ENCODE measurements around the gene BEST1. TPM values are rescaled to one million over a fixed set of nuclear protein-coding genes. Genes with fewer than 3 reads are reported as not detected.

Gene BEST1
- total RNA-seq, 1 experiment from 2014 or later, result 0.22 TPM

DNA sequence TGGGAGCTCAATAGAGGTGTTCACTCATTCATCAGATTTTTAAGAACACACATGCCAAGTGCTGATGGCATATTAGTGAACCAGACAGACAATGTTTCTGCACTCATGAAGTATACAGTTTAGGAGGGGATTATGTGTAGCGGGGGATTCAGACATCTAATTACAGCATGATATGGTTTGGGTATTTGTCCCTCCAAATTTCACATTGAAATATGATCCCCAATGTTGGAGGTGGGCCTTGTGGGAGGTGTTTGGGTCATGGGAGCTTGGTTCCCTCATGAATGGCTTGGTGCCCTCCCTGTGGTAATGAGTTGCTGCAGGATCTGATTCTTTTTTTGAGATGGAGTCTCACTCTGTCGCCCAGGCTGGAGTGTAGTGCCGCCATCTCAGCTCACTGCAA lies 23.9 kb upstream of the BEST1 start:
- Histone ChIP-seq H3K9me2 (replicated peaks; ENCODE audit: low read length) (no peaks in the 10 kb centered on the region), H2AFZ (ENCODE audit: low read length) (no peak overlapping the region), H3K27me3 (ENCODE audit: low read length) (no peaks in the 10 kb centered on the region), H3K4me1 (ENCODE audit: insufficient read depth, low read length) (no peaks in the 10 kb centered on the region), H4K20me1 (ENCODE audit: low read length) (no peaks in the 10 kb centered on the region), H3K4me3 (ENCODE audit: low read length) (no peak overlapping the region), H3K27ac (ENCODE audit: low read length) (no peak overlapping the region), H3K9me3 (ENCODE audit: low read length) (no peaks in the 10 kb centered on the region), H3K36me3 (ENCODE audit: low read depth, low read length) (no peaks in the 10 kb centered on the region), H3K79me2 (ENCODE audit: low read length) (no peaks in the 10 kb centered on the region), H3K9ac (ENCODE audit: low read length) (no peak overlapping the region), H3K4me2 (ENCODE audit: low read length) (no peak overlapping the region), H3F3A (ENCODE audit: low read length, unreplicated experiment) (no peaks in the 10 kb centered on the region)
- DNase-seq (no peak), ATAC-seq (no peak)
- POLR2A ChIA-PET (ENCODE audit: unreplicated experiment), result interaction anchor here (0.5 kb wide), 1 partner anchor 292 kb away, joined by 7 read pairs; no protein-coding TSS in a partner anchor
- intact Hi-C loops (cut with micrococcal nuclease), result no loop called here
- BruUV-seq (replicated peaks), result no TSS peak
- CTCF ChIA-PET, result no interaction called here
- TF ChIP-seq EZH2phosphoT487 (IDR thresholded peaks at IDR 0.05; ENCODE audit: borderline replicate concordance, low read length), result no peak
- TF ChIP-seq, protein P1, sequence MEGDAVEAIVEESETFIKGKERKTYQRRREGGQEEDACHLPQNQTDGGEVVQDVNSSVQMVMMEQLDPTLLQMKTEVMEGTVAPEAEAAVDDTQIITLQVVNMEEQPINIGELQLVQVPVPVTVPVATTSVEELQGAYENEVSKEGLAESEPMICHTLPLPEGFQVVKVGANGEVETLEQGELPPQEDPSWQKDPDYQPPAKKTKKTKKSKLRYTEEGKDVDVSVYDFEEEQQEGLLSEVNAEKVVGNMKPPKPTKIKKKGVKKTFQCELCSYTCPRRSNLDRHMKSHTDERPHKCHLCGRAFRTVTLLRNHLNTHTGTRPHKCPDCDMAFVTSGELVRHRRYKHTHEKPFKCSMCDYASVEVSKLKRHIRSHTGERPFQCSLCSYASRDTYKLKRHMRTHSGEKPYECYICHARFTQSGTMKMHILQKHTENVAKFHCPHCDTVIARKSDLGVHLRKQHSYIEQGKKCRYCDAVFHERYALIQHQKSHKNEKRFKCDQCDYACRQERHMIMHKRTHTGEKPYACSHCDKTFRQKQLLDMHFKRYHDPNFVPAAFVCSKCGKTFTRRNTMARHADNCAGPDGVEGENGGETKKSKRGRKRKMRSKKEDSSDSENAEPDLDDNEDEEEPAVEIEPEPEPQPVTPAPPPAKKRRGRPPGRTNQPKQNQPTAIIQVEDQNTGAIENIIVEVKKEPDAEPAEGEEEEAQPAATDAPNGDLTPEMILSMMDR (conservative IDR thresholded peaks at IDR 0.05; ENCODE audit: low read depth, low read length), result no peak
- TF ChIP-seq EZH2 (IDR thresholded peaks at IDR 0.05; ENCODE audit: low read length, unreplicated experiment), result no peak

DNA sequence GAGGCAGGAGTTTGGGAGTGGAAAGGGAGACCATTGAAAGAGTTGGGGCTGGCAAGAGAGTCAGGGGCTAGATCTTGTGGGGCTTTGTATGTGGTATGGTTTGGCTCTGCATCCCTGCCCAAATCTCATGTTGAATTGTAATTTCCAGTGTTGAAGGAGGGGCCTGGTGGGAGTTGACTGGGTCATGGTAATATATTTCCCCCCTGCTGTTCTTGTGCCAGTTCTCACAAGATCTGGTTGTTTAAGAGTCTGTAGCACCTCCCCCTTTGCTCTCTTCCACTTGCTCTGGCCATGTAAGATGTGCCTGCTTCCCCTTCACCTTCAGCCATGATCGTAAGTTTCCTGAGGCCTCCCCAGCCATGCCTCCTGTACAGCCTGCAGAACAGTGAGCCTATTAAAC lies 22.6 kb upstream of the BEST1 start:
- BruUV-seq (replicated peaks), result no TSS peak
- H3F3A ChIP-seq (ENCODE audit: low read length, unreplicated experiment), result no peaks in the 10 kb centered on the region
- H4K20me1 ChIP-seq (ENCODE audit: low read length), result no peaks in the 10 kb centered on the region
- TF ChIP-seq EZH2 (IDR thresholded peaks at IDR 0.05; ENCODE audit: low read length, unreplicated experiment) (no peak), EZH2phosphoT487 (IDR thresholded peaks at IDR 0.05; ENCODE audit: borderline replicate concordance, low read length) (no peak)
- TF ChIP-seq, protein P1 (conservative IDR thresholded peaks at IDR 0.05; ENCODE audit: low read depth, low read length), result no peak
- H3K27me3 ChIP-seq (ENCODE audit: low read length), result no peaks in the 10 kb centered on the region
- no peaks in the 10 kb centered on the region for H3K9me2 ChIP-seq (replicated peaks; ENCODE audit: low read length)
- intact Hi-C loops (cut with micrococcal nuclease), result no loop called here
- ATAC-seq, result no peak
- no peaks in the 10 kb centered on the region for H3K4me1 ChIP-seq (ENCODE audit: insufficient read depth, low read length)
- H2AFZ ChIP-seq (ENCODE audit: low read length), result no peak overlapping the region
- H3K27ac ChIP-seq (ENCODE audit: low read length), result no peak overlapping the region
- no peak overlapping the region for H3K4me3 ChIP-seq (ENCODE audit: low read length)
- ChIA-PET POLR2A (ENCODE audit: unreplicated experiment) (no interaction called here), CTCF (no interaction called here)
- no peak overlapping the region for H3K9ac ChIP-seq (ENCODE audit: low read length)
- H3K9me3 ChIP-seq (ENCODE audit: low read length), result no peaks in the 10 kb centered on the region
- H3K4me2 ChIP-seq (ENCODE audit: low read length), result no peak overlapping the region
- H3K36me3 ChIP-seq (ENCODE audit: low read depth, low read length), result no peaks in the 10 kb centered on the region
- H3K79me2 ChIP-seq (ENCODE audit: low read length), result no peaks in the 10 kb centered on the region
- no peak for DNase-seq

DNA sequence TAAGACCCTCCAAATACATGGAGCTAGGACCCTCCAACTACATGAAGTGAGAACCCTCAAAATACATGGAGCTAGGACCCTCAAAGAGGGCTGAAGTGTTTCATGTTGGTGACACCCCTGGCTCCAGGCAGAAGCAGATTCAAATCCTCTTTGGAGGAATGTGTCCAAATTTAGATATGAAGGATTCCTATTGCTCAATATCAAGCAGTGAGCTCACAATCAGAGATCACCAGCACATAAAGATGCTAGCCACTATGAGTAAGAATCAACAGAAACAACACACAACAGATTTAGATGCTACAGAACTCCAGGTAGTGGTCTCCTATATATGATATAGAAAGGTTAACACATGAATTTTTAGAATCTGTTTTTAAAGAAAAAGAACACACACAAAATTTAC lies 21.5 kb upstream of the BEST1 start:
- Histone ChIP-seq H3K9ac (ENCODE audit: low read length) (no peak overlapping the region), H3K36me3 (ENCODE audit: low read depth, low read length) (no peaks in the 10 kb centered on the region), H3K9me2 (replicated peaks; ENCODE audit: low read length) (no peaks in the 10 kb centered on the region), H3K4me1 (ENCODE audit: insufficient read depth, low read length) (no peaks in the 10 kb centered on the region), H3K4me3 (ENCODE audit: low read length) (no peak overlapping the region), H3K27me3 (ENCODE audit: low read length) (no peaks in the 10 kb centered on the region), H3K4me2 (ENCODE audit: low read length) (no peak overlapping the region), H3K27ac (ENCODE audit: low read length) (no peak overlapping the region), H3F3A (ENCODE audit: low read length, unreplicated experiment) (no peaks in the 10 kb centered on the region), H3K9me3 (ENCODE audit: low read length) (no peaks in the 10 kb centered on the region), H4K20me1 (ENCODE audit: low read length) (no peaks in the 10 kb centered on the region), H2AFZ (ENCODE audit: low read length) (no peak overlapping the region), H3K79me2 (ENCODE audit: low read length) (no peaks in the 10 kb centered on the region)
- intact Hi-C loops (cut with micrococcal nuclease), result no loop called here
- no TSS peak for BruUV-seq (replicated peaks)
- DNase-seq (no peak), ATAC-seq (no peak)
- POLR2A ChIA-PET (ENCODE audit: unreplicated experiment), result interaction anchor here (0.6 kb wide), 1 partner anchor 691 kb away, joined by 5 read pairs; no protein-coding TSS in a partner anchor
- CTCF ChIA-PET, result interaction anchor here (0.8 kb wide), 1 partner anchor 19 kb away, joined by 3 read pairs; no protein-coding TSS in a partner anchor
- TF ChIP-seq EZH2phosphoT487 (IDR thresholded peaks at IDR 0.05; ENCODE audit: borderline replicate concordance, low read length) (no peak), EZH2 (IDR thresholded peaks at IDR 0.05; ENCODE audit: low read length, unreplicated experiment) (no peak)
- TF ChIP-seq, protein P1 (conservative IDR thresholded peaks at IDR 0.05; ENCODE audit: low read depth, low read length), result no peak

Data from PC-3 (cell line).